Activated naive CD8-positive, alpha-beta T cell (primary cell): ENCODE data around the gene FAHD2A.

ENCODE experiments used
- H3K27ac Mint-ChIP-seq: one replicate; pipeline ENCODE4 v1.8.0; 2021; ENCODE audit warnings: mixed read lengths
- H3K27me3 Mint-ChIP-seq: one replicate; pipeline ENCODE4 v1.8.0; 2021; ENCODE audit warnings: mixed read lengths
- H3K36me3 Mint-ChIP-seq: one replicate; pipeline ENCODE4 v1.8.0; 2021; ENCODE audit warnings: mixed read lengths
- H3K4me1 Mint-ChIP-seq: one replicate; pipeline ENCODE4 v1.8.0; 2021; ENCODE audit warnings: low read depth, mixed read lengths
- H3K4me3 Mint-ChIP-seq: one replicate; pipeline ENCODE4 v1.8.0; 2021; ENCODE audit warnings: mild to moderate bottlenecking, mixed read lengths
- H3K9me3 Mint-ChIP-seq: one replicate; pipeline ENCODE4 v1.8.0; 2021; ENCODE audit warnings: low read depth, mixed read lengths

Gene FAHD2A

DNA sequence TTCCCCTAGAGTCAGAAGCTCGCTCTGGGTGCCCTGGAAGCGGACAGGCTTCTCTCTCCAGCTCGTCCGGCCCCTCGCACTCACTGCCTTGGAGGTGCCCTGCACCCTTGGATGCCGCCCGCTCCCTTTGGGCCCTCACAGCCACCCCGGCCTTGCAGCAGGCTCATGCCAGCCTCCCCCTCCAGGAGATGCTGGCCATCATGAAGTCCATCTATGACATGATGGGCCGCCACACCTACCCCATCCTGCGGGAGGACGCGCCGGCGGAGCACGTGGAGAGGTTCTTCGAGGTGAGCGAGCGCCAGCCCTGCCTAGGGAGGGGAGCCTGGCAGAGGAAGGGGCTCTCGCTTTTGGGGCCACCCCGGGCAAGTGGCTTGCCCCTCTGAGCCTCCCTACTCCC lies 20.3 kb upstream of the FAHD2A start:
- Mint-ChIP-seq H3K27me3 (no peaks in the 10 kb centered on the region), H3K4me3 (no peak overlapping the region), H3K36me3 (no peaks in the 10 kb centered on the region), H3K27ac (no peak overlapping the region), H3K4me1 (no peaks in the 10 kb centered on the region), H3K9me3 (no peaks in the 10 kb centered on the region)

DNA sequence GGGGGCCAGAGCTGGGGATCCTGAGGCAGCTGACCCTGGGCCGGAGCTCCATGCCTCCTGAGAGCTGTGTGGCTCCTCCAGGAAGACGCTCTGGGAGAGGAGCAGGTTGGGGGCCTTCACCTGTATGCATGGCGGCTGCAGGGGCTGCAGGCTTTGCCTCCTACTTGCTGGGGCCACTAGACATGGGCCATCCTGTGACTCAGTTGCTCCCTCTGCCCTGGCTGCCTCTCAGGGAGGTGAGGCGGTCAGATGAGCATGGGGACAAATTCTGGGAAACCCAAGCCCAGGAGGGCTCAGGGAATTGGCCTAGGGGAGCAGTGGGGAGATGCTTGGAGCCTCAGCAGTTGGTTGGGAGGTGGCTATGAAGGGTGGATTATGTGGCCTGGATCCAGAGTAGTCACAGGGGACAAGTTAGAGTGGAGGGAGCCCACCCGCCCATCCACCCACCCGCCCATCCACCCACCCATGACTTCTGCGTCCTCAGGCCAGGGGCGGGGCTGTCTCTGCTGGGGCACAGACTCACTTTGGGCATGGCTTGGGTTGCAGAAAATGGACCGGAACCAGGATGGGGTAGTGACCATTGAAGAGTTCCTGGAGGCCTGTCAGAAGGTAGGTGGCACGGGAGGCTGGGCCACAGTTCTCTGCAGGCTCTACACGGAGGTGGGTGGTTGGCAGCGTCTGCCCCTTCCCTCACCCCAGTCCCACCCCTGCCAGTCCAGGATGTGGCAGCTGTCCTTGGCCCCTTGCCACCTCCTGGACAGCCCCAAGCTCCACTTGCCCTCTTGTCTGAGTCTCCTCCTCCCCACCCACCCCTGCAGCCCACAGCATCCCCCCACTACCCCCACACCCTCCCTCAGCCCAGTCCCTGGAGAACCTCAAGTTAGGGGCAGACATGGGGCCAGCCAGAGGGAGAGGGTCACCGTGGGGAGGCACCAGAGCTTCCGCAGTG lies 19.5 kb upstream of the FAHD2A start:
- H3K27ac Mint-ChIP-seq, result no peak overlapping the region
- H3K4me3 Mint-ChIP-seq, result no peak overlapping the region
- H3K36me3 Mint-ChIP-seq, result no peaks in the 10 kb centered on the region
- peaks cover 4% of the 10 kb centered on the region for H3K27me3 Mint-ChIP-seq
- H3K9me3 Mint-ChIP-seq, result no peaks in the 10 kb centered on the region
- no peaks in the 10 kb centered on the region for H3K4me1 Mint-ChIP-seq

DNA sequence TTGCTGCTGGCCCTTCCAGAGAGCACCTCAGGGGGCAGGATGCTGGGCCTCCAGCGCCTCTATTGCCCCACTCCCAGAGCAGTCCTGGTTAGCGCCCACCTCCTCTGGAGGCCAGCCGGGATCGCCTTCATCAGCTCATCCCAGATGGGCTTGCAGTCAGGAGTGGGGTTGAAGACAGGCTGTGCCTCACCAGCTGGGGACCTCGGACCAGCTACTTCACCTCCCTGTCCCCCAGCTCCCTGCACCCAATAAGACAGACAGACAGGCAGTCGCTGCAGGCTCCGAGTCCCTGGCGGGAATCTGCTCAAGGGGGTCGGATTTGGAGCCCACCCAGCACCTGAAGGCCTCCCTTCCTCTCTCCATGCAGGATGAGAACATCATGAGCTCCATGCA lies 18.9 kb upstream of the FAHD2A start:
- peaks cover 4% of the 10 kb centered on the region for H3K27me3 Mint-ChIP-seq
- H3K27ac Mint-ChIP-seq, result no peak overlapping the region
- H3K36me3 Mint-ChIP-seq, result no peaks in the 10 kb centered on the region
- H3K4me1 Mint-ChIP-seq, result no peaks in the 10 kb centered on the region
- H3K9me3 Mint-ChIP-seq, result no peaks in the 10 kb centered on the region
- H3K4me3 Mint-ChIP-seq, result no peak overlapping the region

DNA sequence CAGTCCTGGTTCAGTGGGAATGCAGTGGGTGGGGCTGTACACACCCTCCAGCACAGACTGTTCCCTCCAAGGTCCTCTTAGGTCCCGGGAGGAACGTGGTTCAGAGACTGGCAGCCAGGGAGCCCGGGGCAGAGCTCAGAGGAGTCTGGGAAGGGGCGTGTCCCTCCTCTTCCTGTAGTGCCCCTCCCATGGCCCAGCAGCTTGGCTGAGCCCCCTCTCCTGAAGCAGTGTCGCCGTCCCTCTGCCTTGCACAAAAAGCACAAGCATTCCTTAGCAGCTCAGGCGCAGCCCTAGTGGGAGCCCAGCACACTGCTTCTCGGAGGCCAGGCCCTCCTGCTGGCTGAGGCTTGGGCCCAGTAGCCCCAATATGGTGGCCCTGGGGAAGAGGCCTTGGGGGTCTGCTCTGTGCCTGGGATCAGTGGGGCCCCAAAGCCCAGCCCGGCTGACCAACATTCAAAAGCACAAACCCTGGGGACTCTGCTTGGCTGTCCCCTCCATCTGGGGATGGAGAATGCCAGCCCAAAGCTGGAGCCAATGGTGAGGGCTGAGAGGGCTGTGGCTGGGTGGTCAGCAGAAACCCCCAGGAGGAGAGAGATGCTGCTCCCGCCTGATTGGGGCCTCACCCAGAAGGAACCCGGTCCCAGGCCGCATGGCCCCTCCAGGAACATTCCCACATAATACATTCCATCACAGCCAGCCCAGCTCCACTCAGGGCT lies 17.5 kb upstream of the FAHD2A start:
- Mint-ChIP-seq H3K27ac (no peak overlapping the region), H3K9me3 (no peaks in the 10 kb centered on the region), H3K27me3 (peaks cover 4% of the 10 kb centered on the region), H3K4me1 (no peaks in the 10 kb centered on the region), H3K4me3 (no peak overlapping the region), H3K36me3 (no peaks in the 10 kb centered on the region)

DNA sequence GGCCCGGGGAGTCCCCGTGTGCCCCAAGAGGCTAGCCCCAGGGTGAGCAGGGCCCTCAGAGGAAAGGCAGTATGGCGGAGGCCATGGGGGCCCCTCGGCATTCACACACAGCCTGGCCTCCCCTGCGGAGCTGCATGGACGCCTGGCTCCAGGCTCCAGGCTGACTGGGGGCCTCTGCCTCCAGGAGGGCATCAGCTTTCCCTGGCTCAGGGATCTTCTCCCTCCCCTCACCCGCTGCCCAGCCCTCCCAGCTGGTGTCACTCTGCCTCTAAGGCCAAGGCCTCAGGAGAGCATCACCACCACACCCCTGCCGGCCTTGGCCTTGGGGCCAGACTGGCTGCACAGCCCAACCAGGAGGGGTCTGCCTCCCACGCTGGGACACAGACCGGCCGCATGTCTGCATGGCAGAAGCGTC lies 16.9 kb upstream of the FAHD2A start:
- Mint-ChIP-seq H3K27ac (no peak overlapping the region), H3K4me1 (no peaks in the 10 kb centered on the region), H3K27me3 (peaks cover 4% of the 10 kb centered on the region), H3K9me3 (no peaks in the 10 kb centered on the region), H3K36me3 (no peaks in the 10 kb centered on the region), H3K4me3 (no peak overlapping the region)

DNA sequence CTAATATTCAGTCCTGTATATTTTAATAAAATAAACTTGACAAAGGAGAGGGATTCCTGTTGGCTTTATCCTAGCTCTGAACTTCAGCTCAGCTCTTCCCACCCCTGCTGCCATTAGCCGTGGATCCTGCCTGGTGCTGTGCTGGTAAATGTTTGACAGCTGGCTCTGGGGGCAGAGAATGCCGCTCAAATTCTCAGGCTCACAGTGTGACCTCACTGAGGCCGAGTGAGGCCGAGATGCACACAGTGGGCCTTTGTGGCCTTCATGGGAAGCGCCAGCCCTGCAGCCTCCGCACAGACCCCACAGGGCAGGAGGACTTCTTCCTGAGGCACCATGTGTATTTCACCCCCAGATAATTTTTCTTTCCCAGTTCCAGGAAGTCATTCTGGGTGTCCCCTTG lies 16.5 kb upstream of the FAHD2A start:
- Mint-ChIP-seq H3K4me1 (no peaks in the 10 kb centered on the region), H3K27me3 (peaks cover 4% of the 10 kb centered on the region), H3K9me3 (no peaks in the 10 kb centered on the region), H3K4me3 (no peak overlapping the region), H3K27ac (no peak overlapping the region), H3K36me3 (no peaks in the 10 kb centered on the region)

DNA sequence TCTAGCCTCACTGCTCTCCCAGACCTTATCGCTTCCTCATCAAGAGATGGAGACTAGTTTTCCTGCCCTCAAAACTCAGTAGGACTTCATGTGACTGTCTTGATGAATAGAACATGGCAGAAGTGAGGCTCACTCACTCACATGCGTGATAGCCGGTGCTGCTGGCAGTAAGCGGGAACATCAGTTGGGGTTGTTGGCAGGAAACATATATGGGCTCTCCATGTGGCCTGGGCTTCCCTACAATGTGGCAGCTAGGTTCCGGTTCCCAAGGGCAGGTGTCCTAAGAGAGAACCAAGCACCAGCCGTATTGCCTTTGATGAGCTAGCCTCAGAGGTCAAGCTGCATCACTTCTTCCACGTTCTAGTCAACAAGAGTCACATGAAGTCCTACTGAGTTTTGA lies 15.2 kb upstream of the FAHD2A start:
- peaks cover 4% of the 10 kb centered on the region for H3K27me3 Mint-ChIP-seq
- H3K36me3 Mint-ChIP-seq, result no peaks in the 10 kb centered on the region
- no peak overlapping the region for H3K4me3 Mint-ChIP-seq
- H3K27ac Mint-ChIP-seq, result no peak overlapping the region
- H3K4me1 Mint-ChIP-seq, result no peaks in the 10 kb centered on the region
- no peaks in the 10 kb centered on the region for H3K9me3 Mint-ChIP-seq

DNA sequence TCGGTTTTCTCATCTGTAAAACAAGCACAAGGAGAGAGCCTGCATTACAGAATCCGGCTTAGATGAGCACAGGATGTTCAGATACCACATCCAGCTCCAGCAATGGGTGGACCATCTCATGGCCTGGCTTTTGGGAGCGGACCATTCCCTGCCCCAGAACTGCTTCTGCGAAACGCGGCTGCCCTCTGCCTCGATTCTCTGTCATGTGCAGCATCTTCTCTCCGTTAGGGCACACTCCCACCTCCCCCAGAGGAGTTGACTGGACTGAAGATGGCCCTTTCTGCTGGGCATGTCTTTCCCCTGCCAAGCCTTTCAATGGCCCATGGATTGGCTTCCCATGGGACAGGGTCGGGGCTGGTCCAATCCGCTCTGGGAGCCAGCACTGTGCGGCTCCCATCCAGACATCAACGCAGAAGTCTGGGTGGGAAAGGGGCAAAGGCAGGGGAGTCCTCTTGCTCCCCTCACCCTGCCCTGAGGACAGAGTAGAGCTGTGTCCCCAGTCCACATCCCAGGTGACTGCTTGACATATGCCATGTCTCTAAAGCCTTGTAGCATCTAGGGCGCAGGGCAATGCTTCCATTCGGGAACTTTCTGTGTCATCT lies 14.3 kb upstream of the FAHD2A start:
- Mint-ChIP-seq H3K27me3 (peaks cover 4% of the 10 kb centered on the region), H3K27ac (no peak overlapping the region), H3K36me3 (no peaks in the 10 kb centered on the region), H3K4me1 (no peaks in the 10 kb centered on the region), H3K4me3 (no peak overlapping the region), H3K9me3 (no peaks in the 10 kb centered on the region)

DNA sequence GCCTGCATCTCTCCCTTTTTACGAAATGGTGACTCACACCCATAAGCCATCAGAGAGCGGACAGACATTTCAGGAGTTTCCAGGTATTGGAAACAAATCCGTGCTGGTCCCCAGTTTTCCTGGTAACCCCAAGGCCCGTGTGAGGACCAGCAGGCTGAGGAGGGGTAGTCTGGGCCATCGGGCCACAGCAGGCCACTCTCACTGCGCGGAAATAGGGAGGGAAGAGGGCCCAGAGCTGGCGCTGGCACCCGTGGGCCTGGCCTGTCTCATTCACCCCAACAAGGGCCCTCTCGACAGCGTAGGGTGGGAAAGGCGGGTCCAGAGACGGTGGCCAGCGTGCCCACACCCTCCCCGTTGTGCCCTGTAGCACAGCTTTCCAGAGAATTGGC lies 13.7 kb upstream of the FAHD2A start:
- Mint-ChIP-seq H3K27ac (no peak overlapping the region), H3K27me3 (peaks cover 4% of the 10 kb centered on the region), H3K4me1 (no peaks in the 10 kb centered on the region), H3K9me3 (no peaks in the 10 kb centered on the region), H3K36me3 (no peaks in the 10 kb centered on the region), H3K4me3 (no peak overlapping the region)

DNA sequence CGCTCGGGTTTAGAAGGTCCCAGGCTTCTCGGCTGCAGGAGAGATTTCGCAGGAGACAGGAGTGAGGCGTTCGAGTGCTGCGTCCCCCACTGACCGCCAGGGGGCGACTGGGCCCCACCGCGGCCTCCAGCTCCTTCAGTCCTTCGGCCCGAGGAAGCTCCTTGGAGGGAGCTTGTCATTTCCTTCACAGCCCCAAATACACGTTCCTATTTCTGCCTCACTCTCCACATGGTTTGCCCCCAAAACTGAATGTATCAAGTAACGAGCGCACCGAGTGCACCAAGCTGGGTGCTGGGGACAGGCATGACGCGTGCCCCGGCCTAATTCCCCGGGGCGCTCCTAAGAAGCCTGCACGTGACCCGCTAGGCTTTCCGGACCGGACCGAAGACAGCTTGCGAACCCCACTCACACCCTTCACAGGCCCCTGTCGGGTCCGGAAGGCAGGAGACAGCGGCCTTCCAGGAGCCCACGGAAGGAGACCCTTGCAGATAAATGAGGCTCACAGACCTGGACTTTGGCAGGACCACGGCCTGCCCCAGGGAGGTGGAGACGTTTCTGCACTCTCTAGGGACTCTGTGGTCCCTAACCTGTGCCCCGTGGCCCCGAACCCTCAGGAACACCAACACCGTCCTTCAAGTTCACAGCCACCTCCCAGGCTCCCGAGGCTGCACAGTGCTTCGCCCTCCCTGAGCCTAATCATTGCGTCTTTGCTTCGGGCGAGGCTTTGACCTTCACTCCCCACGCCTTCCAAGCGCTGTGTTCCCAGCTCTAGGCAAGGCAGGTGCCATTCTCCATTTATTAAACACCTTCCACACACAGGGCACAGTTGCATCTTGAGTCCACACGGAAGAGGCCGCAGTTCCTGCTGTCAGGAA lies 13.0 kb upstream of the FAHD2A start:
- Mint-ChIP-seq H3K27ac (no peak overlapping the region), H3K4me3 (no peak overlapping the region)

DNA sequence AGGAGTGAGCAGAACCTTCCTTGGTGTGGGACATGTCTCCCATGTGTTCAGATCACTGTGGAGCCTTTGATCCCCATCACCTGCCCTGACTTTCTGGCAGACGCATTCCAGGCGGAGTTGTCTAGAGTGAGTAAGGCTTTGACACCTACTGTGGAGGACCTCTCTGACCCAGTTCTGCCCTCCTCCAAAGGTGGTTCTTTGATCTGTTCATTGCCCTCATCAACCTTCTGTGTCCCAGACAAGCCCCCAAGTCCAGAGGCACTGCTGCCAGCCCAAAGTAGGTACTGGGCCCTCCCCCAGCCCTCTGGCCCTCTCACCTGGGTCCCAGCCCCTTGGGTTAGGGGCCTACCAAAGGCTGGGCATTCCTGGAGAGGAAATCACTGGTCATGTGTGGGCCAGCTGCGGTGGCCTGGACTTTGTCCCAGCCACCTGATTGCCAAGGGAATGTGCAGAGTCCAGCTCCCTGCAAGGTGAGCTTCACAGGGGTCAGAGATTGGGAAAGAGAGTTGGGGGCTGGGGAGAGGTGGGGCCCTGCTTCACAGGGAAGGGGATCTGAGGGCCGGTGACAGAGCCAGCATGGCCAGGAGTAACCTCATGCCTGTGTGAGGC lies 12.1 kb upstream of the FAHD2A start:
- no peak overlapping the region for H3K4me3 Mint-ChIP-seq
- no peaks in the 10 kb centered on the region for H3K36me3 Mint-ChIP-seq
- no peaks in the 10 kb centered on the region for H3K9me3 Mint-ChIP-seq
- H3K27me3 Mint-ChIP-seq, result peaks cover 4% of the 10 kb centered on the region
- H3K4me1 Mint-ChIP-seq, result no peaks in the 10 kb centered on the region
- no peak overlapping the region for H3K27ac Mint-ChIP-seq

More for the DNA sequence above, 13.0 kb upstream of the FAHD2A start:
- Mint-ChIP-seq H3K4me1 (no peaks in the 10 kb centered on the region), H3K36me3 (no peaks in the 10 kb centered on the region), H3K9me3 (no peaks in the 10 kb centered on the region), H3K27me3 (peaks cover 4% of the 10 kb centered on the region)

DNA sequence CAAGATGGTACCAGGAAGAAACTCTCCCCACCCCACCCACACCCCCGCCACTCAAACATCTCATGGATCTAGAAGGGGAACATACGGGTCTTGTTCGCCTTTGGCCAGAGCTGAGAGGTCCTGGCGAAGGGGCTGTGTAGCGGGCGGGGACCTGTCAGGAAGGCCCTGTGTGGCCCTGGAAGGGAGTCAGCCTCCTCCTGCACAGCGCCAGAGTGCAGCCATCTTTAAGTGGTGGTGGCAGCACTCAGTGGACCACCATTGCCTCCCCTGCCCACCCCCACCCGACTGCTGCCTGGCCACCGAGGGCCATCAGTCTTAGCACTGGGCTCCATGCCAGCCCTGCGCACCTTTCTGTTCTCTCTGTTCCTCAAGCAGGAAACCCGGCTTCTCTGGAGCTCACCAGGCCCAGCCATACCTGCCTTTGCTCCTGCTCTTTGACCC lies 11.6 kb upstream of the FAHD2A start:
- Mint-ChIP-seq H3K4me3 (no peak overlapping the region), H3K27me3 (peaks cover 4% of the 10 kb centered on the region), H3K9me3 (no peaks in the 10 kb centered on the region), H3K27ac (no peak overlapping the region), H3K4me1 (no peaks in the 10 kb centered on the region), H3K36me3 (no peaks in the 10 kb centered on the region)

DNA sequence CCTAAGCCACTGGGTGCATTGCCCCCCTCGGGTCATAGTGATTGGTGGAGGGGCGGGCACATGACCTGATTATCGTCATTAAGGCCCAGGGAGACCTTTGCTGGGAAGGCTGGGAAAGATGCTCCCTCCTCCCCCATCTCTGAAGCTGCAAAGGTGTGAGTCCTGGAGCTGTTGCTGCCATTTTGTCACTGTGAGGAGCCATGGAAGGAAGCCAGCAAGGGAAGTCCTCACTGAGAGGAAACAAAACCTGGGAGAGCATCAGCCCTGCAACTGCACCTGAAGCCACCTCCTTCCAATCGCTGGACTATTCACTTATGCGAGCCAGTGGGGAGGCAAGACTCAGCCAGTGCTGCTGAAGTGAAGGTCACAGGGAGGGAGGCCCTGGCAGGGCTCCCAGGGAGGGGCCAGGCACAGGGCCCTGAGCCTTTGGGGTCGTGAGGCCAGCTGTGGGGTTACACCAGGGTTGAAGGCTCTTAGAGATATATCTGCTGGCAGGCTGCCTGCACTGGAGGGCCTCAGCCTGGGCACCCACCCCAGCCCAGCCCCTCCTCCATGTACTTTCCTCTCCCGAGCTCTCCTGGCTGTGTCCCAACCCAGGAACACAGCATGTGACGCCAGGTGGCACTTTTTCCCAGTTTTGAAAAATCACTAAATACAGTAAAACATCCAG lies 10.7 kb upstream of the FAHD2A start:
- no peak overlapping the region for H3K27ac Mint-ChIP-seq
- H3K4me1 Mint-ChIP-seq, result no peaks in the 10 kb centered on the region
- H3K27me3 Mint-ChIP-seq, result peaks cover 4% of the 10 kb centered on the region
- H3K9me3 Mint-ChIP-seq, result no peaks in the 10 kb centered on the region
- H3K4me3 Mint-ChIP-seq, result no peak overlapping the region
- no peaks in the 10 kb centered on the region for H3K36me3 Mint-ChIP-seq

DNA sequence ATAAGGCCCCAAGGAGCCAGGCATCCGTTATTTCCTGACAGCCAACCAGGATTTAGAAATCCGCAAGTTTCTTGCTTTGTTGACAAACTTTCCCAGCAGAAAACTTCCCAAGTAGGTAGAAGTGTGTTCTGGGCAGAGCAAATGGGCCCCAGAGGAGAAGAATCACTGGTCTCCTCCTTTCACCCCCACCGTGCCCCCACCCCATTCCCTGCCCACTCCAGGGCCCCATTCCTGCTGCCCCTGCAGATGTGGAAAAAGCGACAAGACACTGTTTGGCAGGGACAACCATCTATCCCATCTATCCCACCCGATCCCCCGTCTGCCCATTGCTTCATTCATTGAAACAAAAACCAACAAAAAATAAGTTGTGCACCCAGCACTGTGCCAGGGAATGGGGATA lies 10.2 kb upstream of the FAHD2A start:
- H3K9me3 Mint-ChIP-seq, result no peaks in the 10 kb centered on the region
- H3K27me3 Mint-ChIP-seq, result peaks cover 3% of the 10 kb centered on the region
- no peak overlapping the region for H3K27ac Mint-ChIP-seq
- no peaks in the 10 kb centered on the region for H3K36me3 Mint-ChIP-seq
- H3K4me1 Mint-ChIP-seq, result no peaks in the 10 kb centered on the region
- H3K4me3 Mint-ChIP-seq, result no peak overlapping the region
